DND-41 (cell line): ENCODE results near the gene NUP188.

Experiments used
- ATAC-seq: fragments of 200-7000 bp; cut with Tn5 transposase; 3 replicates; pipeline ENCODE4 v1.9.1; 2021; ENCODE audit warnings: low read depth; ENCODE audit not compliant: insufficient read depth
- DNase-seq: peaks from one replicate; pipeline ENCODE4 v3.0.0-alpha.2; 2020
- H2AFZ ChIP-seq: 2 replicates; pipeline ENCODE4 v1.6.0; 2012; ENCODE audit warnings: low read depth, low read length
- H3K27ac ChIP-seq: 2 replicates; pipeline ENCODE4 v1.5.1; 2012; ENCODE audit warnings: low read length, inconsistent platforms
- H3K27me3 ChIP-seq: fragments of 200-600 bp; sonication (generic); 2 replicates; pipeline ENCODE4 v1.6.0; 2012; ENCODE audit warnings: low read length, mild to moderate bottlenecking, inconsistent platforms; ENCODE audit not compliant: insufficient read depth, poor library complexity
- H3K36me3 ChIP-seq: 2 replicates; pipeline ENCODE4 v1.5.1; 2012; ENCODE audit warnings: low read length, inconsistent platforms; ENCODE audit not compliant: insufficient read depth
- H3K4me1 ChIP-seq: 2 replicates; pipeline ENCODE4 v1.5.1; 2012; ENCODE audit warnings: mild to moderate bottlenecking, low read length; ENCODE audit not compliant: insufficient read depth
- H3K4me2 ChIP-seq: 2 replicates; pipeline ENCODE4 v1.6.0; 2012; ENCODE audit warnings: mild to moderate bottlenecking, moderate library complexity, low read length, inconsistent platforms; ENCODE audit not compliant: insufficient read depth
- H3K4me3 ChIP-seq, 2 experiments: fragments of 200-600 bp in 1 of 2; shearing (Covaris generic) in 1 of 2; 2 replicates each; pipeline ENCODE4 v1.5.1; 2012 to 2016; ENCODE audit warnings: inconsistent platforms in 2 of 2, low read length in 2 of 2, mild to moderate bottlenecking in 2 of 2, low read depth in 1 of 2, moderate library complexity in 1 of 2
- H3K79me2 ChIP-seq: 2 replicates; pipeline ENCODE4 v1.6.0; 2012; ENCODE audit warnings: low read length, inconsistent platforms; ENCODE audit not compliant: insufficient read depth
- H3K9ac ChIP-seq: 2 replicates; pipeline ENCODE4 v1.6.0; 2012; ENCODE audit warnings: low read depth, mild to moderate bottlenecking, inconsistent platforms, low read length, moderate library complexity
- H3K9me3 ChIP-seq: 2 replicates; pipeline ENCODE4 v1.5.1; 2012; ENCODE audit warnings: low read length, moderate library complexity, mild to moderate bottlenecking, inconsistent platforms; ENCODE audit not compliant: insufficient read depth, severe bottlenecking
- H4K20me1 ChIP-seq: 2 replicates; pipeline ENCODE4 v1.6.0; 2012; ENCODE audit warnings: low read length; ENCODE audit not compliant: insufficient read depth
- EZH2 ChIP-seq: IDR thresholded peaks from 3 replicates; pipeline ENCODE4 v1.6.1; 2012; ENCODE audit warnings: borderline replicate concordance, low read depth, mild to moderate bottlenecking, moderate library complexity, low read length, inconsistent platforms; ENCODE audit not compliant: severe bottlenecking
- TF ChIP-seq, protein P1 (sequence below): IDR thresholded peaks from 2 replicates; pipeline ENCODE4 v1.5.1; 2012; ENCODE audit warnings: borderline replicate concordance, low read length, moderate library complexity, mild to moderate bottlenecking; ENCODE audit not compliant: poor library complexity, severe bottlenecking; ENCODE audit errors: extremely low read depth

NUP188 gene

DNA sequence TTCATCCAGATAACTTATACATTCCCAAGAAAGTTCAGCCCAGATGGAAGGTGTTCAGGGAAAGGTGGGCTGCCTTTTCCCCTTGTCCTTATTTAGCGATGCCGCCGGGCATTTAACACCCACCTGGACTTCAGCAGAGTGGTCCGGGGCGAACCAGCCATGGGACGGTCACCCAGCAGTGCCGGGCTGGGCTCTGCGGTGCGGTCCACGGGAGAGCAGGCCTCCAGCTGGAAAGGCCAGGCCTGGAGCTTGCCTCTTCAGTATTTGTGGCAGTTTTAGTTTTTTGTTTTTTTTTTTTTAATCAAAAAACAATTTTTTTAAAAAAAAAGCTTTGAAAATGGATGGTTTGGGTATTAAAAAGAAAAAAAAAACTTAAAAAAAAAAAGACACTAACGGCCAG lies 30.8 kb upstream of the NUP188 start:
- Histone ChIP-seq H3K9ac (no peak overlapping the region), H3K4me2 (no peak overlapping the region), H3K36me3 (peaks cover 44% of the 10 kb centered on the region), H3K27ac (no peak overlapping the region), H3K9me3 (no peaks in the 10 kb centered on the region), H3K4me1 (no peaks in the 10 kb centered on the region), H3K4me3 (no peak overlapping the region), H3K79me2 (no peaks in the 10 kb centered on the region; the same call in 1 of the 2 replicates), H4K20me1 (peaks cover 5% of the 10 kb centered on the region; the same call in 1 of the 2 replicates), H3K27me3 (no peaks in the 10 kb centered on the region), H2AFZ (no peak overlapping the region)
- TF ChIP-seq, protein P1, sequence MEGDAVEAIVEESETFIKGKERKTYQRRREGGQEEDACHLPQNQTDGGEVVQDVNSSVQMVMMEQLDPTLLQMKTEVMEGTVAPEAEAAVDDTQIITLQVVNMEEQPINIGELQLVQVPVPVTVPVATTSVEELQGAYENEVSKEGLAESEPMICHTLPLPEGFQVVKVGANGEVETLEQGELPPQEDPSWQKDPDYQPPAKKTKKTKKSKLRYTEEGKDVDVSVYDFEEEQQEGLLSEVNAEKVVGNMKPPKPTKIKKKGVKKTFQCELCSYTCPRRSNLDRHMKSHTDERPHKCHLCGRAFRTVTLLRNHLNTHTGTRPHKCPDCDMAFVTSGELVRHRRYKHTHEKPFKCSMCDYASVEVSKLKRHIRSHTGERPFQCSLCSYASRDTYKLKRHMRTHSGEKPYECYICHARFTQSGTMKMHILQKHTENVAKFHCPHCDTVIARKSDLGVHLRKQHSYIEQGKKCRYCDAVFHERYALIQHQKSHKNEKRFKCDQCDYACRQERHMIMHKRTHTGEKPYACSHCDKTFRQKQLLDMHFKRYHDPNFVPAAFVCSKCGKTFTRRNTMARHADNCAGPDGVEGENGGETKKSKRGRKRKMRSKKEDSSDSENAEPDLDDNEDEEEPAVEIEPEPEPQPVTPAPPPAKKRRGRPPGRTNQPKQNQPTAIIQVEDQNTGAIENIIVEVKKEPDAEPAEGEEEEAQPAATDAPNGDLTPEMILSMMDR = no peak
- TF ChIP-seq EZH2 = no peak
- ATAC-seq (no peak), DNase-seq (no peak)

DNA sequence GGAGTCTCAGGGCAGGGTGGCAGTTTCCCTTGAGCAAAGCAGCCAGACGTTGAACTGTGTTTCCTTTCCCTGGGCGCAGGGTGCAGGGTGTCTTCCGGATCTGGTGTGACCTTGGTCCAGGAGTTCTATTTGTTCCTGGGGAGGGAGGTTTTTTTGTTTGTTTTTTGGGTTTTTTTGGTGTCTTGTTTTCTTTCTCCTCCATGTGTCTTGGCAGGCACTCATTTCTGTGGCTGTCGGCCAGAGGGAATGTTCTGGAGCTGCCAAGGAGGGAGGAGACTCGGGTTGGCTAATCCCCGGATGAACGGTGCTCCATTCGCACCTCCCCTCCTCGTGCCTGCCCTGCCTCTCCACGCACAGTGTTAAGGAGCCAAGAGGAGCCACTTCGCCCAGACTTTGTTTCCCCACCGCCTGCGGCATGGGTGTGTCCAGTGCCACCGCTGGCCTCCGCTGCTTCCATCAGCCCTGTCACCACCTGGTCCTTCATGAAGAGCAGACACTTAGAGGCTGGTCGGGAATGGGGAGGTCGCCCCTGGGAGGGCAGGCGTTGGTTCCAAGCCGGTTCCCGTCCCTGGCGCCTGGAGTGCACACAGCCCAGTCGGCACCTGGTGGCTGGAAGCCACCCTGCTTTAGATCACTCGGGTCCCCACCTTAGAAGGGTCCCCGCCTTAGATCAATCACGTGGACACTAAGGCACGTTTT lies 30.2 kb upstream of the NUP188 start:
- no peak for ATAC-seq
- Histone ChIP-seq H4K20me1 (peaks cover 2% of the 10 kb centered on the region; the same call in 1 of the 2 replicates), H3K79me2 (no peaks in the 10 kb centered on the region; the same call in 1 of the 2 replicates), H3K4me3 (no peak overlapping the region), H3K27ac (no peak overlapping the region), H3K27me3 (no peaks in the 10 kb centered on the region), H3K36me3 (peaks cover 40% of the 10 kb centered on the region), H3K9ac (no peak overlapping the region), H3K4me1 (no peaks in the 10 kb centered on the region), H2AFZ (no peak overlapping the region), H3K9me3 (no peaks in the 10 kb centered on the region), H3K4me2 (no peak overlapping the region)
- DNase-seq = no peak
- no peak for TF ChIP-seq EZH2
- TF ChIP-seq, protein P1 = no peak

DNA sequence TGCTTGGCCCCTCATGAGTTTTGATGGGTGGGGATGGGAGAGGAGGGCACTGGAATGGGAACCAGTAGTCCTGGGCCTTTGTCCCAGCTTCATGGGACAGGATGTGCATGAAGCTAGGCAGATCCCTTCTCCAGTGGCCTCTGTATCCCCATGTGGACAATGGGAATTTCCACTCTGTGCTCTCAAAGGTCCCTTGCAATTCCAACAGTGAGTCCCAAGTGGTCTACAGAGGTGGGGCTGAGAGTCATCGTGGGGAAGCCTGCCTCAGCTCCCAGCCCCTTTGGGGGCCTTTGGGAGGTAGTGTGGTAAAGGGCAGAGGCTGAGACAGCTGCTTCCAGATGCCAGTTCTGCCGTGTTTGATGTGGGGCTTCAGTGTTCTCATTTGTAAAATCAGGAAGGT lies 28.6 kb upstream of the NUP188 start:
- no peak for DNase-seq
- Histone ChIP-seq H3K9me3 (no peaks in the 10 kb centered on the region), H3K27ac (no peak overlapping the region), H4K20me1 (0 out of 2 replicates have a peak, but pooled peaks cover 2% of the 10 kb centered on the region), H3K9ac (no peak overlapping the region), H3K4me1 (no peaks in the 10 kb centered on the region), H3K27me3 (no peaks in the 10 kb centered on the region), H3K4me3 (no peak overlapping the region), H3K79me2 (no peaks in the 10 kb centered on the region), H3K36me3 (peaks cover 34% of the 10 kb centered on the region), H2AFZ (no peak overlapping the region), H3K4me2 (no peak overlapping the region)
- TF ChIP-seq, protein P1 = no peak
- no peak for TF ChIP-seq EZH2
- ATAC-seq = no peak
